ENCODE data around the gene SERPINA5.
A peak's percentile ranks its signal among the peaks of the same experiment; 100 is the strongest.

The SERPINA5 gene

DNA sequence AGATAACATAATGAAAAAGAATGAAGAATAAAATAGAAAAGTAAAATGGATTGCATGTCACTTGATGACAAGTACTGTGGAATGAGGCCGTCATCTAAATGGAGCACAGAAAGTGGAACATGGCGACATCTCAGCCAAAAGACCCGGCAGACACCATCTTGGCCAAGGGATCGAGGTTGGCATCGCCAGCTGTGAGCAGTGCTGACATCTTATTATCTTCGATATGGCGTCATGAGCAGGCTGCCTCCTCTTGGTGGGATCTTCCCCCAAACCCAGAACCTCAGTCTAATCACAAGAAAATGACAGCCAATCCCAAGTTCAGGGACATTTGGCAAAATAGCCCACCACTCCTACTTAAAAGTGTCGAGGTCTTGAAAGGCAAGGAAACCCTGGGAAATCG, 15.1 kb downstream of the SERPINA5 start:
- no peak for DNase-seq (ENCODE audit: extremely low read depth, low read depth)
- TF ChIP-seq, protein P1, sequence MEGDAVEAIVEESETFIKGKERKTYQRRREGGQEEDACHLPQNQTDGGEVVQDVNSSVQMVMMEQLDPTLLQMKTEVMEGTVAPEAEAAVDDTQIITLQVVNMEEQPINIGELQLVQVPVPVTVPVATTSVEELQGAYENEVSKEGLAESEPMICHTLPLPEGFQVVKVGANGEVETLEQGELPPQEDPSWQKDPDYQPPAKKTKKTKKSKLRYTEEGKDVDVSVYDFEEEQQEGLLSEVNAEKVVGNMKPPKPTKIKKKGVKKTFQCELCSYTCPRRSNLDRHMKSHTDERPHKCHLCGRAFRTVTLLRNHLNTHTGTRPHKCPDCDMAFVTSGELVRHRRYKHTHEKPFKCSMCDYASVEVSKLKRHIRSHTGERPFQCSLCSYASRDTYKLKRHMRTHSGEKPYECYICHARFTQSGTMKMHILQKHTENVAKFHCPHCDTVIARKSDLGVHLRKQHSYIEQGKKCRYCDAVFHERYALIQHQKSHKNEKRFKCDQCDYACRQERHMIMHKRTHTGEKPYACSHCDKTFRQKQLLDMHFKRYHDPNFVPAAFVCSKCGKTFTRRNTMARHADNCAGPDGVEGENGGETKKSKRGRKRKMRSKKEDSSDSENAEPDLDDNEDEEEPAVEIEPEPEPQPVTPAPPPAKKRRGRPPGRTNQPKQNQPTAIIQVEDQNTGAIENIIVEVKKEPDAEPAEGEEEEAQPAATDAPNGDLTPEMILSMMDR (IDR thresholded peaks at IDR 0.05; ENCODE audit: low read depth, low read length) = no peak

DNA sequence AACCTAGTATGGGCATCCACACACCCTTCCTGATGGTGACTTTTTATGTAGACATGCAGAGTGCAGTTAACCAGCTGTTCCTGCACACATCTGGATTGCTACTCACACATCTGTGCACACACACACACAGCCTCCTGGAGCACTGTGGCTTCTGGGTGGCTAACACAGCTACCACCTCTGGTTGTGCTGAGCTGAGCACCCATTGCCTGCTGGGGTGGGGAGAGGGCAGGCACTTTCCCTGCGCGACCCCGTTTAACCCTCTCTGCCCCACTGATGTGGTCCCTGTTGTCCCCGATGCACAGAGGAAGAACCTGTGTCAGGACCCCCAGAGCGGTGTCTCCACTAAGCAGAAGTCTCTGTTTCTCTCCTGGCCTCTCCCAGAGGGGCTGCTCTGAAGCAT, 16.6 kb downstream of the SERPINA5 start:
- TF ChIP-seq, protein P1 (IDR thresholded peaks at IDR 0.05; ENCODE audit: low read depth, low read length) = no peak
- DNase-seq (ENCODE audit: extremely low read depth, low read depth) = no peak

DNA sequence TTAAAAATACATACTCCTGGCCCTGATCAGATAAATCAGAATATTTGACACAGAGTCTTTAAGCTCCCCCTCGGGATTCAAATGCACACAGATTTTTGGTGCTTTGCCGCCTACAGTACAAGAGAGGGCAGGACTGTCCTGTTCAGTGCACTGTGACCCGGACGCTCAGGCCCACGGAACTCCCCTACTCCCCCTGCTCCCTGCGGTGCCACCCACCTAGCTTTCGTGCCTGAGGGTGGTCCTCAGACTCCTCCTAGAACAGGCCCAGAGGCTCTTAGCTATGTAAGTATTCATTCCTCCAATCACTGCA, 17.2 kb downstream of the SERPINA5 start:
- TF ChIP-seq, protein P1 (IDR thresholded peaks at IDR 0.05; ENCODE audit: low read depth, low read length) = no peak
- no peak for DNase-seq (ENCODE audit: extremely low read depth, low read depth)

DNA sequence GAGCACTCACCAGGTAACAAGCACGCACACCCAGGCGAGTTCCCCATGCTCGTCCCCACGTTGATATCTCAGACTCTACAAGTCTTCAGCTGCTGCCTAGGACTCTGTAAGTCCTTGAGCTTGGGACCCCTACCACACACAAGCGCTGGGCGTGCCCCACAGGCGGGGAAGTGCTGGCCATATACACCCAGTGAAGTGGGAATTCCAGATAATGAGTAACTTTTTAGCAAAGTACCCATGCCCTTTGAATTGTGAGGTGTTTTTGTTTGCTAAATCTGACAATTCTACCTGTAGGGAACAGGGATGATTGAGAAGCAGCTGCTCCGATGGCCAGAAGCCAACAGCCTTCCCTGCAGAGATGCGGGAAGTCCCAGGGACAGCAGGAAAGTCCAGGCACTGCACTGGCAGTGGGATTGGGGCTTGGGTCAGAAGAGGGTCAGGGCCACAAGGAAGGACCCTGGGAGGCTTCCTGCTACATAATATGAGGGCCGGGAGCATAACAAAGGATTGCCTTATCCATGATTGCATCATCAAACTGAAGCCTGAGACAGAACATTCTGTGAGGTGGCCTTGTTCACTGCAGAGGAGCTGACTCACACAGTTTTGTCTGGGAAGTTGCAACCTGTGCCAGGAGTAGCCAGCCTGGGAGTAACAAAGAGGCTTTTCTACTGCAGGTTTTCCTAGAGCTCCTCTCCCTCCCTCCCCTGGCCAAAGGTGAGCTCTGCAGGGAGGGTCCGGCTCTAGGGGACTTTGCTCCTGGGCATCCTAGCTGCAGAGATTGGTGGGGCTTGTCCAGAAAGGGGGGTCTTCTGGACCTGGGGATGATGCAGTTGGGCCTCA, 17.8 kb downstream of the SERPINA5 start:
- TF ChIP-seq, protein P1 (IDR thresholded peaks at IDR 0.05; ENCODE audit: low read depth, low read length) = no peak
- peak; percentile 87 for DNase-seq (ENCODE audit: extremely low read depth, low read depth)

DNA sequence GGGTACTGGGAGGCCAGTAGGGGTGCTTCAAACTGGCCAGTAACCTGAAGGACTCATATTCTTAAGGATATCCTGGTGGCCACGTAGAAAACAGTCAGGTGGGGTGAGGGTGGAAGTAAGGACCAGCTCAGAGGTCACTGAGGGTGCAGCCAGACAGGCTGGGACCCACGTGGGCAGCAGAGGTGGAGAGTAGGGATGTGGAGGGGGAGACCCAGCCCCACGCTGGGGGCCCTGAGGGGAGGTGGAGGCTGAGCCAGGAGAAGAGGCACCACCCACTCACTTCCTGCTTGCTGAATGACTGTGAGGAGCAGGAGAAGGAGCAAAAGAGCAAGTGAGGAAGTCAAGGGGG, 18.4 kb downstream of the SERPINA5 start:
- TF ChIP-seq, protein P1 (IDR thresholded peaks at IDR 0.05; ENCODE audit: low read depth, low read length) = no peak
- no peak for DNase-seq (ENCODE audit: extremely low read depth, low read depth)

DNA sequence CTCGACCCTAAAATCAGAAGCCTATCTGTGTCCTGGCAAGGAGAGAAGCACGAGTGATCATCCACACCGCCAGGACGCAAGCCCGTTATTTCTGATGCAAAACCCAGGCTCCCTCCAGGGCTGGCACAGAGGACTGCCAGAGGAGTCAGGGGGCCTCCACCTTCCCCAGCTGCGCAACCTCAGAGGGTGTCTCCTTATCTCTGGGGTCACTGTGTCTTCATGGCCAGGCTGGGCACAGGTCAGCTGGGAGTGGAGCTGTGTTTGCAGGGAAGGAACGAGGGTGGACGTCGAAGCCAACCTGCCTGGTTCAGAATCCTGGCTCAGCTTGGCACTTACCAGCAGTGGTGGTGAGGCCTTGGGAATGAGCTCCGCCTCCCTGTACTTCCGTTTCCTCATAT, 18.9 kb downstream of the SERPINA5 start:
- TF ChIP-seq, protein P1 (IDR thresholded peaks at IDR 0.05; ENCODE audit: low read depth, low read length) = no peak
- no peak for DNase-seq (ENCODE audit: extremely low read depth, low read depth)

DNA sequence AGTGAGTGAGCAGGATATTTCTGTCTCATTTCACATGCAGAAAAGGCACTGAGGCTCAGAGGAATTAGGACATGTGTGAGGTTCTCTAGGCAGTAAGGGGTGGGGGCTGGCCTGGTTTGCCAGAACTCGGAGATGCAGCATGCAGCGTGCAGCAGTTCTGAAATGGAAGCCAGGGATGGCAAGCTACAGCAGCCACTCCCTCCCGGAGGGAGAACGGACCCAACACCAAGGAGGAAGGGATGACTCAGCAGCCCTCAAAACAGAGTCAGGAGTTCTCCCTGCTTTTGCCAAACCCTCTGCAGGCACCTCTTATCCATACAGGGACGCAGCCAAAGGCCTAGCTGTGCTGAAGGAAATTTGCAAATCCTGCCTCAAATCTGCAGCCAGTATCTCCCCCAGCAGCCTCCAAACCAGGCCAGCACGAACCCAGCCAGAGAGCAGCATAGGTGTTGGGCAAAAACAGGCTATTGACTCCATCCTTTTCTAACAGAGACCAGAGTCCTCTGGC, 20.7 kb downstream of the SERPINA5 start:
- peak; percentile 74 for DNase-seq (ENCODE audit: extremely low read depth, low read depth)
- TF ChIP-seq, protein P1 (IDR thresholded peaks at IDR 0.05; ENCODE audit: low read depth, low read length) = no peak
